Tibial nerve (tissue), 3 donors: Measurements from ENCODE around the gene NDUFA6.

Source experiments
- POLR2A ChIP-seq, 2 donors: fragments of 450-650 bp; IDR thresholded peaks; one replicate each; pipeline ENCODE4 v1.6.1; 2017; ENCODE audit warnings: antibody characterized with exemption in 2 of 2, mild to moderate bottlenecking in 2 of 2, moderate library complexity in 2 of 2
- TF ChIP-seq, protein P1 (sequence below), 5 experiments: fragments of 200-600 bp in 3 of 5; fragments of 450-650 bp in 2 of 5; sonication (generic) in 3 of 5; IDR thresholded peaks; one replicate each; pipeline ENCODE4 v1.5.1; 2016 to 2019; ENCODE audit warnings: antibody characterized with exemption in 5 of 5, mild to moderate bottlenecking in 3 of 5, moderate library complexity in 2 of 5

DNA sequence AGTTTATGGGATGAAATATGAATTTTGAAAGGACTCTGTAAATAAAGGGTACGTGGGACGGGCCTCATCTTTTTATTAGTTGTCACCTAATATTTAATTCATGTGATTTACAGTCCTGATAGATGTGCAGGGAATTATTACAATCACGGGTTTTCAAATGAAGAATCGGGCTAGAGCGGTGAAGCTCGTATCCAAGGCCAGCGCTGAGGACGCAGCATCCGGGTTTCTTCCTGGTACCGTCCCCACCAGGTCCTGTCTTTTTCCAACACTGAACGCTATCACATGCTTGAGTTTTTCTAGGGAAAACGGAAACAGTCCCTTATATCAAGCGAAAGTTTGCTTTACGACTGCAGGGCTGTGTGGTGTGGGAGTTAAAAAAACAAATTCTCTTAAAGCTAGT lies 10.3 kb downstream of the NDUFA6 start:
- TF ChIP-seq, protein P1, sequence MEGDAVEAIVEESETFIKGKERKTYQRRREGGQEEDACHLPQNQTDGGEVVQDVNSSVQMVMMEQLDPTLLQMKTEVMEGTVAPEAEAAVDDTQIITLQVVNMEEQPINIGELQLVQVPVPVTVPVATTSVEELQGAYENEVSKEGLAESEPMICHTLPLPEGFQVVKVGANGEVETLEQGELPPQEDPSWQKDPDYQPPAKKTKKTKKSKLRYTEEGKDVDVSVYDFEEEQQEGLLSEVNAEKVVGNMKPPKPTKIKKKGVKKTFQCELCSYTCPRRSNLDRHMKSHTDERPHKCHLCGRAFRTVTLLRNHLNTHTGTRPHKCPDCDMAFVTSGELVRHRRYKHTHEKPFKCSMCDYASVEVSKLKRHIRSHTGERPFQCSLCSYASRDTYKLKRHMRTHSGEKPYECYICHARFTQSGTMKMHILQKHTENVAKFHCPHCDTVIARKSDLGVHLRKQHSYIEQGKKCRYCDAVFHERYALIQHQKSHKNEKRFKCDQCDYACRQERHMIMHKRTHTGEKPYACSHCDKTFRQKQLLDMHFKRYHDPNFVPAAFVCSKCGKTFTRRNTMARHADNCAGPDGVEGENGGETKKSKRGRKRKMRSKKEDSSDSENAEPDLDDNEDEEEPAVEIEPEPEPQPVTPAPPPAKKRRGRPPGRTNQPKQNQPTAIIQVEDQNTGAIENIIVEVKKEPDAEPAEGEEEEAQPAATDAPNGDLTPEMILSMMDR (IDR thresholded peaks at IDR 0.05): no peak
- TF ChIP-seq POLR2A (IDR thresholded peaks at IDR 0.05): no peak
